Type B pancreatic cell (in vitro differentiated cells): ENCODE data around the gene SCGB3A2. TPM values are rescaled to one million over a fixed set of nuclear protein-coding genes. Genes with fewer than 3 reads are reported as not detected.

Source experiments
- DNase-seq: peaks from one replicate; pipeline ENCODE4 v3.0.0; 2021; ENCODE audit warnings: mixed read lengths; ENCODE audit not compliant: unreplicated experiment; ENCODE audit errors: extremely low spot score
- H3K27ac Mint-ChIP-seq: 2 replicates; pipeline ENCODE4 v1.8.0; 2021; ENCODE audit warnings: mild to moderate bottlenecking, mixed read lengths
- H3K27me3 Mint-ChIP-seq: 2 replicates; pipeline ENCODE4 v1.8.0; 2021; ENCODE audit warnings: mixed read lengths
- H3K36me3 Mint-ChIP-seq: 2 replicates; pipeline ENCODE4 v1.8.0; 2021; ENCODE audit warnings: mixed read lengths
- H3K4me1 Mint-ChIP-seq: one replicate; pipeline ENCODE4 v1.8.0; 2021; ENCODE audit warnings: mixed read lengths; ENCODE audit not compliant: unreplicated experiment
- H3K4me3 Mint-ChIP-seq: 2 replicates; pipeline ENCODE4 v1.8.0; 2021; ENCODE audit warnings: mild to moderate bottlenecking, mixed read lengths
- H3K9me3 Mint-ChIP-seq: 2 replicates; pipeline ENCODE4 v1.8.0; 2021; ENCODE audit warnings: mixed read lengths
- CTCF ChIP-seq: fragments of 200-600 bp; sonication (generic); conservative IDR thresholded peaks from 2 replicates; pipeline ENCODE4 v1.5.0; 2021; ENCODE audit warnings: antibody characterized with exemption, mild to moderate bottlenecking
- long read RNA-seq: library from polyadenylated mRNA; unstranded; transcript quantifications from one replicate; pipeline ENCODE4 v2.0.0, GENCODE V29; 2020
- total RNA-seq: library from RNA; stranded (reverse); gene quantifications from 2 replicates; pipeline ENCODE4 v1.2.1, GENCODE V29; 2021; ENCODE audit warnings: low replicate concordance

Gene SCGB3A2
- total RNA-seq: 1.4 TPM in 1 of 2 replicates, not detected in the other
- long read RNA-seq, partial matches to known transcripts: 0 of 1 reads
- long read RNA-seq, other reads (novel, unspliced or antisense): 0 of 1 reads

- TF ChIP-seq CTCF: no peak
- Mint-ChIP-seq H3K4me3 (no peak within 1 kb of the TSS), H3K9me3 (peaks cover 4% of the 10 kb centered on the region), H3K36me3 (no peaks in the 10 kb centered on the region), H3K4me1 (no peaks in the 10 kb centered on the region), H3K27me3 (peaks cover 43% of the 10 kb centered on the region), H3K27ac (no peak within 1 kb of the TSS)
- no peak for DNase-seq
Observed at GRCh38 chr5:147878066-147878759, at the start of gene SCGB3A2. Gene SCGB3A2 (plus strand): TSS chr5:147878711. CDS start chr5:147878804, 93 bp downstream.

- no peaks in the 10 kb centered on the region for H3K9me3 Mint-ChIP-seq
- no peaks in the 10 kb centered on the region for H3K36me3 Mint-ChIP-seq
- H3K27ac Mint-ChIP-seq: no peak overlapping the region
- no peak for DNase-seq
- no peak for TF ChIP-seq CTCF
- H3K4me3 Mint-ChIP-seq: peak overlapping the region; percentile 71
- peaks cover 5% of the 10 kb centered on the region for H3K27me3 Mint-ChIP-seq
- no peaks in the 10 kb centered on the region for H3K4me1 Mint-ChIP-seq
Observed at GRCh38 chr5:147830035-147830434, 48.5 kb upstream of the SCGB3A2 start.

- Mint-ChIP-seq H3K27ac (no peak within 1 kb of the TSS), H3K27me3 (peaks cover 5% of the 10 kb centered on the region), H3K36me3 (no peaks in the 10 kb centered on the region), H3K4me1 (no peaks in the 10 kb centered on the region), H3K9me3 (no peaks in the 10 kb centered on the region), H3K4me3 (peak within 1 kb of the TSS; percentile 71)
- DNase-seq: no peak
- TF ChIP-seq CTCF: no peak
Observed at GRCh38 chr5:147831465-147831864, 47.0 kb upstream of the SCGB3A2 start, which contains the start of gene SPINK1. Gene SPINK1 (minus strand): TSS chr5:147831671. CDS start chr5:147831577, 94 bp downstream.

GRCh38 chr5:147832541-147832940 is 46.0 kb upstream of the SCGB3A2 start:
- H3K4me3 Mint-ChIP-seq: no peak overlapping the region
- H3K4me1 Mint-ChIP-seq: no peaks in the 10 kb centered on the region
- no peaks in the 10 kb centered on the region for H3K36me3 Mint-ChIP-seq
- H3K27ac Mint-ChIP-seq: no peak overlapping the region
- TF ChIP-seq CTCF: no peak
- peaks cover 5% of the 10 kb centered on the region for H3K27me3 Mint-ChIP-seq
- DNase-seq: no peak
- H3K9me3 Mint-ChIP-seq: no peaks in the 10 kb centered on the region

- DNase-seq: no peak
- Mint-ChIP-seq H3K36me3 (no peaks in the 10 kb centered on the region), H3K9me3 (no peaks in the 10 kb centered on the region), H3K27ac (no peak overlapping the region), H3K4me1 (no peaks in the 10 kb centered on the region), H3K4me3 (no peak overlapping the region), H3K27me3 (peaks cover 3% of the 10 kb centered on the region)
- TF ChIP-seq CTCF: no peak
Observed at GRCh38 chr5:147835386-147835798, 43.1 kb upstream of the SCGB3A2 start.
